HG03097 (cell line): ENCODE data around the gene CPLX3.
"Not testable (repeated sequence)": the region's sequence is repeated elsewhere in the genome, so short reads cannot be mapped to it uniquely, and the experiment has no call there.

ENCODE experiments used
- ATAC-seq: cut with Tn5 transposase; IDR thresholded peaks from one replicate; pipeline ENCODE4 v1.9.1; 2021; ENCODE audit not compliant: unreplicated experiment, low FRiP score

The CPLX3 gene

GRCh38 chr15:74826364-74826819, at the start of gene CPLX3:
Gene CPLX3, plus strand, starts transcription at chr15:74826627. Its CDS starts 77 bp downstream, at chr15:74826704.
- ATAC-seq: no peak

- ATAC-seq: peak; percentile 40
Measured at GRCh38 chr15:74776821-74777768, 49.3 kb upstream of the CPLX3 start.

GRCh38 chr15:74777769-74778598, 48.4 kb upstream of the CPLX3 start:
- ATAC-seq: no peak

- ATAC-seq: no peak
Measured at GRCh38 chr15:74778599-74778970, 47.8 kb upstream of the CPLX3 start.

GRCh38 chr15:74779162-74779648, 47.2 kb upstream of the CPLX3 start:
- ATAC-seq: no peak

- no peak for ATAC-seq
Measured at GRCh38 chr15:74780523-74781430, 45.6 kb upstream of the CPLX3 start.

- ATAC-seq: peak; percentile 30
Measured at GRCh38 chr15:74781431-74782258, 44.8 kb upstream of the CPLX3 start, which contains the start of gene CSK. Gene CSK, plus strand, starts transcription at chr15:74782080. Its CDS starts 16,218 bp downstream, at chr15:74798298.

GRCh38 chr15:74782259-74783071, 44.0 kb upstream of the CPLX3 start:
- peak; percentile 5 for ATAC-seq

GRCh38 chr15:74783072-74783807, 43.2 kb upstream of the CPLX3 start:
- no peak for ATAC-seq

GRCh38 chr15:74783808-74784175, 42.6 kb upstream of the CPLX3 start:
- ATAC-seq: no peak

GRCh38 chr15:74784426-74785193, 41.8 kb upstream of the CPLX3 start:
- ATAC-seq: no peak

- ATAC-seq: no peak
Measured at GRCh38 chr15:74785194-74786032, 41.0 kb upstream of the CPLX3 start.

GRCh38 chr15:74786081-74786480, 40.3 kb upstream of the CPLX3 start:
- ATAC-seq: not testable (repeated sequence)

- no peak for ATAC-seq
Measured at GRCh38 chr15:74786551-74787165, 39.8 kb upstream of the CPLX3 start.

- ATAC-seq: peak; percentile 37
Measured at GRCh38 chr15:74787251-74788041, 39.0 kb upstream of the CPLX3 start.
